H9 (cell line): Measurements from ENCODE around the gene COX4I2. TPM values are rescaled to one million over a fixed set of nuclear protein-coding genes. Genes with fewer than 3 reads are reported as not detected.

Source experiments
- DNase-seq: peaks from one replicate; pipeline ENCODE4 v3.0.0-alpha.2; 2017
- H2AFZ ChIP-seq: one replicate; pipeline ENCODE4 v1.6.1; 2013; ENCODE audit warnings: mild to moderate bottlenecking, low read length, control low read depth, moderate library complexity
- H2AK5ac ChIP-seq: 2 replicates; pipeline ENCODE4 v1.6.1; 2013; ENCODE audit warnings: low read length, control low read depth, mixed read lengths; ENCODE audit not compliant: insufficient read length
- H2BK120ac ChIP-seq: one replicate; pipeline ENCODE4 v1.6.1; 2013; ENCODE audit warnings: low read depth, mild to moderate bottlenecking, low read length, control low read depth, inconsistent platforms; ENCODE audit not compliant: poor library complexity, severe bottlenecking
- H2BK12ac ChIP-seq: 2 replicates; pipeline ENCODE4 v1.6.1; 2013; ENCODE audit warnings: low read length, control low read depth, mixed read lengths, low read depth; ENCODE audit not compliant: insufficient read length
- H2BK15ac ChIP-seq: 2 replicates; pipeline ENCODE4 v1.6.1; 2013; ENCODE audit warnings: low read depth, low read length, control low read depth
- H2BK20ac ChIP-seq: one replicate; pipeline ENCODE4 v1.6.1; 2013; ENCODE audit warnings: low read depth, mild to moderate bottlenecking, low read length, control low read depth, inconsistent platforms; ENCODE audit not compliant: poor library complexity, severe bottlenecking
- H2BK5ac ChIP-seq: 2 replicates; pipeline ENCODE4 v1.6.1; 2013; ENCODE audit warnings: low read length, control low read depth, mixed read lengths; ENCODE audit not compliant: insufficient read length
- H3K14ac ChIP-seq: 2 replicates; pipeline ENCODE4 v1.6.1; 2013; ENCODE audit warnings: low read length, control low read depth; ENCODE audit not compliant: insufficient read depth
- H3K18ac ChIP-seq: 2 replicates; pipeline ENCODE4 v1.6.1; 2013; ENCODE audit warnings: low read depth, mild to moderate bottlenecking, mixed read lengths, low read length, control low read depth; ENCODE audit not compliant: insufficient read length
- H3K23ac ChIP-seq: 2 replicates; pipeline ENCODE4 v1.6.1; 2013; ENCODE audit warnings: low read length, control low read depth, mixed read lengths, low read depth; ENCODE audit not compliant: insufficient read length
- H3K23me2 ChIP-seq: 2 replicates; pipeline ENCODE4 v1.6.1; 2013; ENCODE audit warnings: low read depth, mild to moderate bottlenecking, mixed read lengths, low read length, control low read depth; ENCODE audit not compliant: insufficient read length, poor library complexity, severe bottlenecking
- H3K27ac ChIP-seq: 2 replicates; pipeline ENCODE4 v1.5.1; 2013; ENCODE audit warnings: low read length, control low read depth, mixed read lengths, low read depth; ENCODE audit not compliant: insufficient read length
- H3K27me3 ChIP-seq: 2 replicates; pipeline ENCODE4 v1.6.1; 2013; ENCODE audit warnings: low read length, control low read depth, inconsistent platforms; ENCODE audit not compliant: insufficient read depth
- H3K4ac ChIP-seq: 2 replicates; pipeline ENCODE4 v1.6.1; 2013; ENCODE audit warnings: low read depth, mild to moderate bottlenecking, control low read depth, inconsistent platforms, low read length, moderate library complexity
- H3K4me1 ChIP-seq: 2 replicates; pipeline ENCODE4 v1.6.1; 2013; ENCODE audit warnings: low read length, control low read depth, inconsistent platforms; ENCODE audit not compliant: insufficient read depth
- H3K4me2 ChIP-seq: 2 replicates; pipeline ENCODE4 v1.6.1; 2013; ENCODE audit warnings: low read length, control low read depth, mixed read lengths; ENCODE audit not compliant: insufficient read length, insufficient read depth
- H3K56ac ChIP-seq: 2 replicates; pipeline ENCODE4 v1.6.1; 2013; ENCODE audit warnings: low read depth, mild to moderate bottlenecking, mixed read lengths, low read length, control low read depth; ENCODE audit not compliant: insufficient read length
- H3K79me1 ChIP-seq: 2 replicates; pipeline ENCODE4 v1.6.1; 2013; ENCODE audit warnings: low read depth, mild to moderate bottlenecking, moderate library complexity, low read length, control low read depth, inconsistent platforms; ENCODE audit not compliant: insufficient read depth, poor library complexity, severe bottlenecking
- H3K79me2 ChIP-seq: 2 replicates; pipeline ENCODE4 v1.6.1; 2013; ENCODE audit warnings: low read length, control low read depth, inconsistent platforms; ENCODE audit not compliant: insufficient read depth
- H3K9ac ChIP-seq: 2 replicates; pipeline ENCODE4 v1.6.1; 2013; ENCODE audit warnings: low read length, control low read depth, mixed read lengths; ENCODE audit not compliant: insufficient read length; ENCODE audit errors: extremely low read depth
- H3K9me3 ChIP-seq: one replicate; pipeline ENCODE4 v1.6.1; 2013; ENCODE audit warnings: low read depth, low read length, inconsistent platforms; ENCODE audit not compliant: control insufficient read depth
- H3T11ph ChIP-seq: one replicate; pipeline ENCODE4 v1.6.1; 2013; ENCODE audit warnings: mild to moderate bottlenecking, low read length, control low read depth, inconsistent platforms
- H4K20me1 ChIP-seq: one replicate; pipeline ENCODE4 v1.6.1; 2013; ENCODE audit not compliant: control insufficient read depth, insufficient read length, insufficient read depth
- H4K5ac ChIP-seq: 2 replicates; pipeline ENCODE4 v1.6.1; 2013; ENCODE audit warnings: low read depth, mild to moderate bottlenecking, mixed read lengths, low read length, control low read depth; ENCODE audit not compliant: insufficient read length
- H4K8ac ChIP-seq: replicated peaks from 2 replicates; pipeline ENCODE4 v1.6.1; 2013; ENCODE audit warnings: low read length, control low read depth, mixed read lengths, low read depth; ENCODE audit not compliant: insufficient read length
- H4K91ac ChIP-seq: 2 replicates; pipeline ENCODE4 v1.6.1; 2013; ENCODE audit warnings: low read depth, mild to moderate bottlenecking, moderate library complexity, mixed read lengths, low read length, control low read depth; ENCODE audit not compliant: insufficient read length
- H3K27ac Mint-ChIP-seq, 3 experiments: 2 replicates in 2 of 3; 3 replicates in 1 of 3; pipeline ENCODE4 v1.8.0; 2020 to 2021; ENCODE audit warnings: mixed read lengths in 3 of 3, mild to moderate bottlenecking in 1 of 3, moderate library complexity in 1 of 3
- H3K27me3 Mint-ChIP-seq: 2 replicates; pipeline ENCODE4 v1.8.0; 2021; ENCODE audit warnings: low read depth, mild to moderate bottlenecking, moderate library complexity, mixed read lengths
- H3K36me3 Mint-ChIP-seq, 3 experiments: 2 replicates in 2 of 3; 3 replicates in 1 of 3; pipeline ENCODE4 v1.8.0; 2020 to 2021; ENCODE audit warnings: low read depth in 3 of 3, mixed read lengths in 3 of 3; ENCODE audit not compliant: insufficient read depth in 1 of 3
- H3K4me1 Mint-ChIP-seq, 2 experiments: 2 replicates each; pipeline ENCODE4 v1.8.0; 2020; ENCODE audit warnings: mixed read lengths in 2 of 2
- H3K4me3 Mint-ChIP-seq, 2 experiments: 2 replicates in 1 of 2; 3 replicates in 1 of 2; pipeline ENCODE4 v1.8.0; 2020 to 2021; ENCODE audit warnings: mild to moderate bottlenecking in 2 of 2, mixed read lengths in 2 of 2, moderate library complexity in 1 of 2
- H3K9me3 Mint-ChIP-seq, 2 experiments: 2 replicates in 1 of 2; 3 replicates in 1 of 2; pipeline ENCODE4 v1.8.0; 2020; ENCODE audit warnings: mild to moderate bottlenecking in 2 of 2, mixed read lengths in 2 of 2, moderate library complexity in 1 of 2
- CTCF ChIP-seq: fragments of 200-600 bp; sonication (generic); conservative IDR thresholded peaks from 3 replicates; pipeline ENCODE4 v1.8.0; 2021; ENCODE audit warnings: antibody characterized with exemption, mild to moderate bottlenecking
- WGBS: extraction: QIAGEN DNeasy Blood & Tissue Kit; methylation state at CpG from one replicate; pipeline ENCODE4 v1.1.7; 2013; ENCODE audit warnings: missing lambda C conversion rate, low lambda C conversion rate, mixed read lengths; ENCODE audit not compliant: insufficient read length; ENCODE audit errors: extremely low coverage; 5-methylcytosine and 5-hydroxymethylcytosine counted together
- total RNA-seq: library from RNA; stranded (reverse); gene quantifications from 2 replicates; pipeline ENCODE4 v1.2.1, GENCODE V29; 2021

COX4I2 gene
- total RNA-seq, 1 experiment from 2014 or later, result not detected

DNA sequence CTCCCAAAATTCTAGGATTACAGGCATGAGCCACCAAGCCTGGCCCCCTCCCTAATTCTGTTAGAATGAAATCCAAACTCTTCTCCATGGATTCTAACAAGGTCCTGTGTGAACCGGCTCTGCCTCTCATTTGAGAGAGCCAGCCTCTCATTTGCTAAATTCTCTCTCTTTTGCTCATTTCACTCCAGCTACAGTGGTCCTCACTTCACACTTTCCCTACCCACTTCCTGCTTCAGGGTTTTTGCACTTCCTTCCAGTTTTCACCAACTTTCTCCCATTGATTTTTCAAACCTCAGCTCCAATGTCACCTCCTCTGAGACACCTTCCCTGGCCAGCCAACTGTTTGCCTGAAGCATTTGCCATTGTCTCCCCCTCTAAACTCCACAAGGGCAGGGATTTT lies 5.1 kb downstream of the COX4I2 start:
- H3K36me3 Mint-ChIP-seq, result no peaks in the 10 kb centered on the region
- H4K8ac ChIP-seq, result no peak overlapping the region
- H3K79me1 ChIP-seq, result no peaks in the 10 kb centered on the region
- no peak overlapping the region for H2BK20ac ChIP-seq
- no peak overlapping the region for H3K23ac ChIP-seq
- H2BK5ac ChIP-seq, result no peak overlapping the region
- no peak overlapping the region for H3K18ac ChIP-seq
- H3K23me2 ChIP-seq, result no peaks in the 10 kb centered on the region
- no peak overlapping the region for H3K56ac ChIP-seq
- no peaks in the 10 kb centered on the region for H4K20me1 ChIP-seq
- H3K27ac Mint-ChIP-seq, result peak overlapping the region in 1 of 3 experiments; percentile 50; a peak in 2 of 7 replicates
- no peak overlapping the region for H3K4me3 Mint-ChIP-seq
- no peak overlapping the region for H2BK120ac ChIP-seq
- no peak overlapping the region for H4K5ac ChIP-seq
- H3K4me2 ChIP-seq, result no peak overlapping the region
- H3K14ac ChIP-seq, result no peak overlapping the region
- no peak for DNase-seq
- H3K27me3 Mint-ChIP-seq, result peaks cover 8% of the 10 kb centered on the region
- no peak overlapping the region for H3K9ac ChIP-seq
- H3K27me3 ChIP-seq, result no peaks in the 10 kb centered on the region
- H3K27ac ChIP-seq, result no peak overlapping the region
- no peak overlapping the region for H2AFZ ChIP-seq
- H2AK5ac ChIP-seq, result no peak overlapping the region
- no peaks in the 10 kb centered on the region for H3K4me1 ChIP-seq
- no peak overlapping the region for H3T11ph ChIP-seq
- no peak for TF ChIP-seq CTCF
- WGBS, result no CpG with 5 or more reads among the region's 1 CpG
- no peak overlapping the region for H3K4ac ChIP-seq
- no peak overlapping the region for H2BK15ac ChIP-seq
- peaks cover 9 to 14% of the 10 kb centered on the region in 2 experiments for H3K4me1 Mint-ChIP-seq
- H4K91ac ChIP-seq, result no peak overlapping the region
- no peaks in the 10 kb centered on the region for H3K9me3 Mint-ChIP-seq
- H3K9me3 ChIP-seq, result no peaks in the 10 kb centered on the region
- no peaks in the 10 kb centered on the region for H3K79me2 ChIP-seq
- H2BK12ac ChIP-seq, result no peak overlapping the region
